ENCODE data around the gene KTN1.

DNA sequence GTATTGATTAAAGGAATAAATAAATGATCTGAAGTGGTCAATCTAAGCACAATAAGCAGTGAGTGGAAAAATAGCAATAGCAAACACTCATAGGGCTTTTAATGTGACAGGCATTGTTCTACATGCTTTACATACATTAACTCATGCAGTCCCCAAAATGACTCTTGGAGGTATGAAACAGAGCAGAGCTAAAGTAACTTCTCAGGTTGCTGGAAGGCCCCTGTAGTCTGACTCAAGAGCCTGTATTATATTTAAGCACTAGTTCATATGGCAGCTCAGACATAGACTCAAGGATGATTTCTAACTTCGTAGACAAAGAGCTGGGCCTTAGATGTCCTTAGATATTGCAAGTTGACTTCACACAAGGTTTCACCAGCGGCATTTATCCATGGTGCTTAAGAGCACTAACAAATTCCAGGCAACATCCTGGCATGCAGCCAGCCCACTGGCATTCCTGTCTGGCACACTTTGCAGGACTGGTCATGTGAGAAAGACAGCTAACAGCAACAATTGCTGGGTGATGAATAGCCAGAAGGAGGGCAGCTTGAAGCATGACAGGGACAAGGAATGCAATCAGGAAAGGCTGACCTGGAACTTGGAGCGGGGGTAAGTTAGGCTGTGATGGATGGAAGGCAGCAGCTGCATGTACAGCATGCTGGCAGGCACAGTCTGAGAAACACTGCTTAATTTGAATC lies 22.9 kb upstream of the KTN1 start:
- TF ChIP-seq, protein P1, sequence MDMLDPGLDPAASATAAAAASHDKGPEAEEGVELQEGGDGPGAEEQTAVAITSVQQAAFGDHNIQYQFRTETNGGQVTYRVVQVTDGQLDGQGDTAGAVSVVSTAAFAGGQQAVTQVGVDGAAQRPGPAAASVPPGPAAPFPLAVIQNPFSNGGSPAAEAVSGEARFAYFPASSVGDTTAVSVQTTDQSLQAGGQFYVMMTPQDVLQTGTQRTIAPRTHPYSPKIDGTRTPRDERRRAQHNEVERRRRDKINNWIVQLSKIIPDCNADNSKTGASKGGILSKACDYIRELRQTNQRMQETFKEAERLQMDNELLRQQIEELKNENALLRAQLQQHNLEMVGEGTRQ (CRISPR knock-in tag; IDR thresholded peaks at IDR 0.05), result no peak
- TF ChIP-seq, protein P2, sequence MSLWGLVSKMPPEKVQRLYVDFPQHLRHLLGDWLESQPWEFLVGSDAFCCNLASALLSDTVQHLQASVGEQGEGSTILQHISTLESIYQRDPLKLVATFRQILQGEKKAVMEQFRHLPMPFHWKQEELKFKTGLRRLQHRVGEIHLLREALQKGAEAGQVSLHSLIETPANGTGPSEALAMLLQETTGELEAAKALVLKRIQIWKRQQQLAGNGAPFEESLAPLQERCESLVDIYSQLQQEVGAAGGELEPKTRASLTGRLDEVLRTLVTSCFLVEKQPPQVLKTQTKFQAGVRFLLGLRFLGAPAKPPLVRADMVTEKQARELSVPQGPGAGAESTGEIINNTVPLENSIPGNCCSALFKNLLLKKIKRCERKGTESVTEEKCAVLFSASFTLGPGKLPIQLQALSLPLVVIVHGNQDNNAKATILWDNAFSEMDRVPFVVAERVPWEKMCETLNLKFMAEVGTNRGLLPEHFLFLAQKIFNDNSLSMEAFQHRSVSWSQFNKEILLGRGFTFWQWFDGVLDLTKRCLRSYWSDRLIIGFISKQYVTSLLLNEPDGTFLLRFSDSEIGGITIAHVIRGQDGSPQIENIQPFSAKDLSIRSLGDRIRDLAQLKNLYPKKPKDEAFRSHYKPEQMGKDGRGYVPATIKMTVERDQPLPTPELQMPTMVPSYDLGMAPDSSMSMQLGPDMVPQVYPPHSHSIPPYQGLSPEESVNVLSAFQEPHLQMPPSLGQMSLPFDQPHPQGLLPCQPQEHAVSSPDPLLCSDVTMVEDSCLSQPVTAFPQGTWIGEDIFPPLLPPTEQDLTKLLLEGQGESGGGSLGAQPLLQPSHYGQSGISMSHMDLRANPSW (CRISPR knock-in tag; conservative IDR thresholded peaks at IDR 0.05; ENCODE audit: low read depth), result no peak
- TF ChIP-seq ZNF263 (CRISPR knock-in tag; IDR thresholded peaks at IDR 0.05; ENCODE audit: low read depth), result no peak
- TF ChIP-seq, protein P3, sequence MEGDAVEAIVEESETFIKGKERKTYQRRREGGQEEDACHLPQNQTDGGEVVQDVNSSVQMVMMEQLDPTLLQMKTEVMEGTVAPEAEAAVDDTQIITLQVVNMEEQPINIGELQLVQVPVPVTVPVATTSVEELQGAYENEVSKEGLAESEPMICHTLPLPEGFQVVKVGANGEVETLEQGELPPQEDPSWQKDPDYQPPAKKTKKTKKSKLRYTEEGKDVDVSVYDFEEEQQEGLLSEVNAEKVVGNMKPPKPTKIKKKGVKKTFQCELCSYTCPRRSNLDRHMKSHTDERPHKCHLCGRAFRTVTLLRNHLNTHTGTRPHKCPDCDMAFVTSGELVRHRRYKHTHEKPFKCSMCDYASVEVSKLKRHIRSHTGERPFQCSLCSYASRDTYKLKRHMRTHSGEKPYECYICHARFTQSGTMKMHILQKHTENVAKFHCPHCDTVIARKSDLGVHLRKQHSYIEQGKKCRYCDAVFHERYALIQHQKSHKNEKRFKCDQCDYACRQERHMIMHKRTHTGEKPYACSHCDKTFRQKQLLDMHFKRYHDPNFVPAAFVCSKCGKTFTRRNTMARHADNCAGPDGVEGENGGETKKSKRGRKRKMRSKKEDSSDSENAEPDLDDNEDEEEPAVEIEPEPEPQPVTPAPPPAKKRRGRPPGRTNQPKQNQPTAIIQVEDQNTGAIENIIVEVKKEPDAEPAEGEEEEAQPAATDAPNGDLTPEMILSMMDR (IDR thresholded peaks at IDR 0.05), result no peak
